NCI-H2081 (cell line): Measurements from ENCODE around the gene FIG4.

Experiments
- DNase-seq, 2 experiments: peaks; one replicate each; lab custom pipeline; 2025; lab: John Stamatoyannopoulos, UW

Gene FIG4

DNA sequence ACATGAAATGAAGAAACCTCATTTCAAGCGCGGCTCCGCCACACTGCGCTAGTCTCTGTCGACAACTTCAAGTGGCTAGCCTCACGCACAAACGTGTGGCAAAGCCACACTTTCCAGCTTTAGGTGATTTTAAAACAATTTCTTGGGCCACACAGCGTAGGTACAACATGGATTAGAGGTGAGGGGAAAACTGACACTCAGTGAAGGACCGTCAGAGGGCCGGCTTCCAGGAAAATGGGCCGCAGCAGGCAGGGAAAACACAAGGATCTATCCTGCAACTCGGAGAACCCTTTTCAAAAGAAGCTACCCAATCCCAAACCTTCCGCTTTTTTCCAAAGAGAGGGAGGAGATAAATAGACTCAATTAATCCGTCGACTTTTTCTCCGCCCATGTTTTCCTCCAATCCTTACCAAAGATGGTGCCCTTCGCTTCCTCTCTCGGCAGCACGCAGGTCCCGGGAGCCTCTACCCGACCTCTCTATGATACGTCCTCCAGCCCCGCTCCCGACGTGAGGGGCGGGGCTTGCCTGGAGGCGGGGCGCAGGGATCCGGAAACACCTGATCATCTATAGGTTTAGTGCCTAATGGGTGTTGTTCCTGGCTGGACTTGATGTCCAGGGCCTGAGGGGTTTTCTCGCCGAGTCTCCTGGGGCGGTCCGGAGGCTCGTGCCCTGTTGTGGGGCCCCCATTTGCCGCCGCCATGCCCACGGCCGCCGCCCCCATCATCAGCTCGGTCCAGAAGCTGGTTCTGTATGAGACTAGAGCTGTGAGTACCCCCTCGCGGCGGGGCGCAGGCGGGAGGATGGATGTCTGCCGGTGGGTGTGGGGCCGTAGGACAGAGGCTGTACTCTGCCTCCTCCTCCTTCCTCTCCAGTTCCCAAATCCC, at the start of gene FIG4, which contains the start of gene AK9:
Gene FIG4, plus strand, starts transcription at position 560 of the 885 bp plus-strand sequence. Its CDS starts 140 bp downstream, at position 700.
Gene AK9, minus strand, starts transcription at position 466 of the 885 bp plus-strand sequence. CDS start 15,457 bp downstream, outside the sequence.
- DNase-seq = peak; percentile 78 to 85

DNA sequence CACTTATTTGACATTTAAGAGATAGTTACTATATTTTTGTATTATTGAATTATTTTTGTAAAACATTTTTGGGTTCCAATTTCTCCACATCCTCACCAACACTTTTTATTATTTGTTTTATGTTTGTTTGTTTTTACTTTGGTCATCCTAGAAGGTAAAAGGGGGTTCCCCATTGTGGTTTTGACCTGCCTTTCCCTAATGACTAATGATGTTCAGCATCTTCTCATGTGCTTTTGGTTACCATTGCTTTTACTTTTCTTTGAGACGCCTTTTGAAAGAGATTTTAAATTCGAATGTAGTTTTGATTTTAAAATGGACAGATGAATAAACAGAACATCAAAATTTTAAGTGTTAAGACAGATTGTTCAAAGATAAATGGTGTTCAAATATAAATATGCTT, 47.0 kb upstream of the FIG4 start:
- DNase-seq = no peak

DNA sequence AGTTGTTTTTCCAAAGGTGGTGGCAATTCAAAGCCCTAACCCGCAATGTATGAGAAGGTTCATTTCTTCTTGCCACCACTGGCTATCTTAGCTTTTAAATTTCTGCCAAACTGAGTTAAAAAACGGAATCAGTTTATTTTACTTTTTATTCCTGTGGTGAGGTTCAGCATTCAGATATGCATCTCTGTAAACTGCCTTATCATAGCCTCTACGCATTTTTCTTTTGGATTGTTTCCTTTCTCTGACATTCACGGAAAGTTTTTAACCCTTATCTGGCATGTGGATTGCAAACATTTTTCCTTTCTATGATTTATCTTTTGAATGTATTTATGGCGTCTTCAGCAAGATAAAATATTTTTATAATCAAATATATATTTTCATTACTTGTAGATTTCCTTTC, 37.8 kb upstream of the FIG4 start:
- no peak for DNase-seq

DNA sequence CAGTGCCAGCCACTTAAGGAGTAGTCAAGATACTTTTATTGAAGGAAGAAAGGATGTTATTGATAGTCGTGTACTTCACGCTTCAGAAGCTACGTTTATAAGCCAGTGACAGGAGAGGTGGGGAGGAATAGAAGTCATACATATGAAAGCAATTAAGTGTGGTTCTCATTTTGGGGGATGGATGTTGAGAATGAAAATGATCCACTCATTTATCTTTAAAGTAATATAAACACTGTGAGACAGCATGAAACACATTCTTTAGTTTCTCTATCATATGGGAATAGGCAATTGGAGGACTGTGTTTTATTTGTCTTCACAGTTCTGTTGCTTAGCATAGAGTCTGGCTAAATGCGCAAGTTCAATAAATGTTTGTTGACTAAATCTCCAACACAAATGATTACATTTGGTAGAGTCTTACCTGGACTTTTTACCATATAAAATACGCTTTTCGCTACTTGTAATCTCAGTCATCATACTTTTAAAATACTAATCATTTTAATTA, 35.3 kb upstream of the FIG4 start:
- no peak for DNase-seq

DNA sequence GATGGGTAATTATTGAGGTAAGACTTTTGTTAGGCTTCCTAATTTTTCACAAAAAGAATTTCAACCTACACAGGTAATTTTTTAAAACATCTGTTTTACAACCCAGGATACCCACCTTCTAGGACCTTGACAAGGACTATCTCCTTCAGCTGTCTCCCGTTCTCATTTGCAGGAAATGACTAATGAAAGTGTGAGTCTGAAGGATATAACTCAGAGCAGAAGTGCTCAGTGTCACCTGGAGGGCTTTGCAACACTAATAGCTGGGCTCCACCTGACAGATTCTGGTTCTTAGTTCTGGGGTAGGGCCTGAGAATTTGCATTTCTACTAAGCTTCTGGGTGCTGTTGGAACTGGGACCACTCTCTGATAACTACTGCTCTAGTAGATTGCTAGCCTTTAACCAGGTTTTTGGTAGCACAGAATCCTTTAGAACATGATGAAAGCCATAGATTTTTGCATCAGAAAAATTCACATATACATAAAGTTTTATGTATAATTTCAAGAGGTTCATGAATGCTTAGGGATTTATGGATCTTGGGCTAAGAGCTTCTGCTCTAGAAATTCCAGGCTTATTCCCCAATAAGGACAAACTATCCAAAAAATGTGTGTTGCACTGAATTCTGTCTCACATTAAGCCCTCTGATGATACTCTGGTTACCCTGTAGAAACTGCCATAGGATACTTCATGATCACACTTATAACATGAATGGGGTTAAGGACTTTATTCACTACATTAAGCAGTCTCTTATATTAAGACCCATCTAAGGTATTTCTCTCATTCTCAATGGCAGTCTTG, 30.4 kb upstream of the FIG4 start:
- no peak for DNase-seq

DNA sequence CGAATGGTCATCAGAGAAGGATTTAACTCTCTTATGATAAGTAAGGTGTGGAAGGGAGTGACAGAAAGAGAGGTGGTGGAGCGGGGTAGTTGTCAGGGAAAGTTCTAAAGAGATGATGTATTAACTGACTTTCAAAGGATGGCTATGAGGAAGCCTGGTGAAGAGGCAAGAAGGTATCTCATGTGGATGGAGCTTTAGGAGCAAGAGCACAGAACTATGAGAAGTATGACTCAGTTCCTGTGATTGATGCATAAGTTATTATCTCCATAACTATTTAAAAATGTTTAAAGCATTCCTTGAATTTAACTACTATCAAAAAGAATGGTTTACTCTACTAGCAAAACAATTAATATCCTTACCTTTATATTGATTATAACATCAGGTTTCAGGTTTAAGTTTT, 28.9 kb upstream of the FIG4 start:
- no peak for DNase-seq

DNA sequence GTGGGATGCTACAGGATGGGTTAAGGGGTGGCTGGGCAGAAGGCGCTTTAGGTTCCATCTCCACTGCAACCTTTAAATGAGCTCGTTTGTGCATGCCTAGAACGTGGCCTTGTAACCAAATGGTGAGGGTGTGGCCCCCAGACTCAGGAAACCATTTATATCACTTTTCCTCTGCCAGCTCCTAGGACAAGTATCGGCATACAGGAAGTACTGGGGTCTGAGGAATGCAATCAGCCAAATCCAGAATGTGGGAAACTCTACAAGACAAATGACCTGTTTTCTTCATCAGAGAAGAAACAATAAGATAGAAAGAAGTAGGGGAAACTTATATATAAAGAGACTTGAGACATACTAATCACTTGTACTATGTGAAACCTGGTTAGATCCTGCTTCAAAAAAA, 21.3 kb upstream of the FIG4 start:
- no peak for DNase-seq

DNA sequence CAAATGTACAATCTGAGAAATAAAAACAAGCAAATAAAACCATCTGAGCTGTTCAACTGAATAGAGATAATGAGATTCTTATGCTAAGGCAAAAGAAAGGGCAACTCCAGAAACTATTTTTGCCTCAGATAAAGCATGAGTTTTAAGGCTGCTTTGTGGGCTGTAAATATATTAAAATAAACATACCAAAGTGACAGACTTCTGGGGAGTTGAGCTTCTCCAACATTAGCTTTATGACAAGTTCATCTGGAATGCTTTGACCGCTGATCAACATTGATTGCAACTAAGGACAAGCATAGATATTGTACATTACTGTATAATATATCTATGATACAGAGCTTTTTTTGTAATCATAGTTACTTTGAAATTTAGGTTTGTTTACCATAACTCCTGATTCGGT, 19.4 kb upstream of the FIG4 start:
- no peak for DNase-seq

DNA sequence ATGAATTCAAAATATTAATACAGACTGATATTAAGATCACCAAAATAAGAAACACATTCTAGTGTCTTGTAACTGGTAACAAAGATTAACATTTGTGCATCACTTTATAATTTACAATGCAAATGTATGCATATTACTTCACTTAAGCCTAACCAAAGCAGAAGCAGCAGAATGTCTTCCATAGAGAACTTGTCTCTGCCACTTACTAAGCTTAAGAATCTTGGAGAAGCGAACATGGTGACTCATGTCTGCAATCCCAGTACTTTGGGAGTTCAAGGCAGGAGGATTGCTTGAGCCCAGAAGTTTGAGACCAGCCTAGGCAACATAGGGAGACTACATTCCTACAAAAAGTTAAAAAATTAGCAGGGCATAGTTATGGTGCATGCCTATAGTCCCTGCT, 18.9 kb upstream of the FIG4 start:
- no peak for DNase-seq

DNA sequence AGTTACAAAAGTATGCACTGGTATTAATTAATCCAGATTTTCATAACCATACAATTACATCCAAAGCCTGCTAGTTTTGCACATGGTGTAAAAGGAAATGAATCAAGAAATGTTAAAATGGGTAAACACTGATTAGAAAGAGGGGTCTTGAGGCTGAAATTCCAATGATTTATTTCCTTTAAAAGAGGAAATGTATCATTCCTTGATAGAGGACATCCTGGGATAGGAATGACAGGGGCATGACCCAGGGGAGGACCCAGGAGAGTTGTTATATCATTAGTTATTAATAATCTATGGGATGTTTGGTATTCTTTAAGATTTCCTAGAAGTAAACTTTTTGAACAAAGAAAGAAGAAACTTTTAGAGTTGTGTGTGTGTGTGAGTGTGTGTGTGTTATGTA, 18.3 kb upstream of the FIG4 start:
- DNase-seq = no peak

DNA sequence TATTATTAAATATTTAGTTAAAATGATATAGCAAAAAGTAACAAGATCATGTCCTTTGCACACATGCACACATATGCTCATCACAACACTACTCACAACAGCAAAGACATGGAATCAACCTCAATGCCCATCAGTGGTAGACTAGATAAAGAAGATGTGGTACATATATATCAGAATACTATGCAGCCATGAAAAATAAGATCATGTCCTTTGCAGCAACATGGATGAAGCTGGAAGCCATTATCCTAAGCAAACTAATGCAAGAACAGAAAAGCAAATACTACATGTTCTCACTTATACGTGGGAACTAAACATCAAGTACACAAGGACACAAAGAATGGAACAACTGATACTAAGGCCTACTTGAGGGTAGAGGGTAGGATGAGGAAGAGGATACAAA, 14.4 kb upstream of the FIG4 start:
- DNase-seq = no peak

DNA sequence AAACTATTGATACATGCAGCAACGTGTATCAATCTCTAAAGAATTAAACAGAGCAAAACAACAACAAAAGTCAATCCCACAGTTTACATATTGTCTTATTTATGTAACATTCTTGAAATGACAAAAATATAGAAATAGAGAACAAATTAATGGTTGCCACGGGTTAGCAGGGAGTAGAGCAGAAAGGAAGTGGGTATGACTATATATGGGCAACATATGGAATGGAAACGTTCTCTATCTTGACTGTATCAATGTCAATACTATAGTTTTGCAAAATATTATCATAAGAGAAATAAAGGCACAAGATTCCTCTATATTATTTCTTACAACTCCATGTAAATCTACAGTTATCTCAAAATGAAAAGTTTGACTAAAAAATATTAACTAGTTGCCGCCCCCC, 12.9 kb upstream of the FIG4 start:
- no peak for DNase-seq

DNA sequence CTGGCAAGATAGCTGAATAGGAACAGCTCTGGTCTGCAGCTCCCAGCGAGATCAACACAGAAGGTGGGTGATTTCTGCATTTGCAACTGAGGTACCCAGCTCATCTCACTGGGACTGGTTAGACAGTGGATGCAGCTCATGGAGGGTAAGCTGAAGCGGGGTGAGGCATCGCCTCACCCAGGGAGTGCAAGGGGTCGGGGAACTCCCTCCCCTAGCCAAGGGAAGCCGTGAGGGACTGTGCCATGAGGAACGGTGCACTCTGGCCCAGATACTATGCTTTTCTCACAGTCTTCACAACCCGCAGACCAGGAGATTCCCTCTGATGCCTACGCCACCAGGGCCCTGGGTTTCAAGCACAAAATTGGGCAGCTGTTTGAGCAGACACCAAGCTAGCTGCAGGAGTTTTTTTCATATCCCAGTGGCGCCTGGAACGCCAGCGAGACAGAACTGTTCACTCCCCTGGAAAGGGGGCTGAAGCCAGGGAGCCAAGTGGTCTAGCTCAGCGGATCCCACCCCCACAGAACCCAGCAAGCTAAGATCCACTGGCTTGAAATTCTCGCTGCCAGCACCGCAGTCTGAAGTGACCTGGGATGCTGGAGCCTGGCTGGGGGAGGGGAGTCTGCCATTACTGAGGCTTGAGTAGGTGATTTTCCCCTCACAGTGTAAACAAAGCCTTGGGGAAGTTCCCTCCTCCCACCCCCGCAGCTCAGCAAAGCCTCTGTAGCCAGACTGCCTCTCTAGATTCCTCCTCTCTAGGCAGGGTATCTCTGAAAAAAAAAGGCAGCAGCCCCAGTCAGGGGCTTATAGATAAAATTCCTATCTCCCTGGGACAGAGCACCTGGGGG, 12.2 kb upstream of the FIG4 start:
- DNase-seq = peak; percentile 33 to 52

DNA sequence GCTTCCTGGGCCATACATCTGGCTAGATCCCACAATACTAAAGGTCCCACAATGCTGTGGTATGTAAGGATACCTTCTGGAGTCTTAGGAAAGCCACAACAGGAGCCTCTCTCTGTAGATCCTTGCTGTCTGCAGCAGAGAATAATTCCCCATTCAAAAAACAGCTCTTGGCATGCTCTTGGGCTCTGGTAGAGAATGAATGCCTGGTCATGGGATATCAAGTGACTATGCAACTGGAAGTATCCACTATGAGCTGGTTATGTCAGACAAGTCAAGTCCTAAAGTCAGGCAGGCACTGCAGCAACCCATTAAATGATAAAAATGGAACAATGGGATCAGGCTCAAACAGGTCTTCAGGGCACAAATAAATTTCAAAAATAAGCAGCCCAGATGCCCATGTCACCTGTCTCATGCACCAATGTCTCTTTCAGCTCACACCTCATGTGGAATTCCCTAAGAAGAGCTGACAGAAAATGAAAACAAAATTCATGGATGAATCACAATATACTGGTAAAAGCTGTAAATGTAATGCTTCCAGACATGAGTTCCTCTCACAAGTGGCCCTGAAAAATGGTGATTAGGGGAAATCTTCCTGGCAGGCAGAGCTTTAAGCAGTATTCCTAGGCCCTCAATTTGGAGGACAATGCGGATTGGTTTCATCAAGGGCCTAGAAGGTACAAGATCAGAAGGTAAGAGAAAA, 4.4 kb upstream of the FIG4 start:
- DNase-seq = no peak

DNA sequence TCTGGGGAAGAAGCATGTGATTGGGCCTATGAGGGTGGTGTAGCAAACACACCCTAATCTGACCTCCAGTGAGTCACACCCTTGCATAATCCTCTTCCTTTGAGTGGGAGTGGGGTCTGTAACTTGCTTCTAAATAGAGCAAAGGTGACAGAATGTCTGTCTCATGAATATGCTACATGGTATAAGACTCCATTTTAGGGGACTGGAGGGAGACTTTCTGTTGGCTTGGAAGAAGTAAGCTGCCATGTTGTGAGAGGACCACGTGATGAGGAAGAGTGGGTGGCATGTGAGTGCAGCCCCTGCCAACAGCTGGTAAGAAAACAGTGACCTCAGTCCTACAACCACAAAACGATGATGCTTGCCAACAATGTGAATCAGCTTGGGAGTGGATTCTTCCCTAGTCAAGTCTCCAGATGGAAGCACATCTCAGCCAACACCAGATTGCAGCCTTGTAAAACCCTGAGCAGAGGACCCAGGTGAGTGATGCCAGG, 3.8 kb upstream of the FIG4 start:
- DNase-seq = no peak

DNA sequence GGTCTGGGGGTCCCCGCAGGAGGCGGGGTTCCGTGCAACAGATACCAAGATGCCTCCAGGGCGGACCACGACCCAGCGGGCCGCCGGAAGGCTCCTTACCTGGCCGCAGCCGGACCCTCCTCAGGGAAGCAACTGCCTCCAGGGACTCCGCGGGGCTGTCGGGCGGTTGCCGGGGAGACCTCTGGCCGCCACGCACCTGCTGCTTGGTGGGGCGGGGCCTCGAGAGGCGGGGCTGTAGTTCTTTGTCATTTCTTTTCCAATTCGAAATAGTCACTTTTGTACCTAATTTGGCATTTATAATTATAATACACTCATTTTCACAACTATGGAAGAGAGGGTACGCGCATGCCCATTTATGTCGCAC, 741 bp upstream of the FIG4 start:
- DNase-seq = peak; percentile 39 to 42

DNA sequence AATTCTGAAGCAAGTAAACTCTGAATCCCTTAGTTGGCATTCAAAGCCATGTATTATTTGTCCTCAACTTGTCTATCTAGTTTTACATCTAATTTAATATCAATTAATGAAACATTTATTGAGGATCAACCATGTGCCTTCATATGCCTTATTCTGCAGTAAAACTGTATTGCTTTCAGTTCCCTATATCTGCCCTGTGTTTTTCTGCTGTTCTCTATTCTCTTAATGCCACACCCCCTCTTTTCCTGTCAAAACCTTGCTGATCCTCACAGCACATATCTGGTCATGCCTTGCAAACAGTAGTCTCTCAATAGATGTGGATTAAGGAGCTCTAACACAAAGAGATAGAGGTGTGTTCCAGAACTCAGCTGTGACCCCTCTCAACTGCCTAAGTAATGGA, 2.0 kb downstream of the FIG4 start:
- DNase-seq = no peak

DNA sequence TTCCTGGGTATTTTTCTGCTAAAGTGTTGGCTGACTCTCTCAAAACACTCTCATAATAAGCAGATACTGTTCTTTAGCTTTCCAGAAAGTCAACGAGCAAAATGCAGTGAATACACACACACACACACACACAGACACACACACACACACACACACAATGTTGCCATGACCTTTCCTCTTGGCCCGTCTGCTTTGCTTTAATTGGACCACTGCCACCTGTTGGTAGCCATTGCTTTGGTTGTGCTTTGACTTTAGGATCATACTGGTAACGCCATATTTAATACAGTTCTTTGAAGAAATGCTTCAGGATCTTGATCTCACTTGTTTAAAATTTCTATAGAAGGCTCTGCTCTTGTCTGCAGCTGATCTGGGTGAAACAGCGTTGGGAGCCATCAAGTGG, 4.4 kb downstream of the FIG4 start:
- DNase-seq = peak in 1 of 2 experiments; percentile 0

DNA sequence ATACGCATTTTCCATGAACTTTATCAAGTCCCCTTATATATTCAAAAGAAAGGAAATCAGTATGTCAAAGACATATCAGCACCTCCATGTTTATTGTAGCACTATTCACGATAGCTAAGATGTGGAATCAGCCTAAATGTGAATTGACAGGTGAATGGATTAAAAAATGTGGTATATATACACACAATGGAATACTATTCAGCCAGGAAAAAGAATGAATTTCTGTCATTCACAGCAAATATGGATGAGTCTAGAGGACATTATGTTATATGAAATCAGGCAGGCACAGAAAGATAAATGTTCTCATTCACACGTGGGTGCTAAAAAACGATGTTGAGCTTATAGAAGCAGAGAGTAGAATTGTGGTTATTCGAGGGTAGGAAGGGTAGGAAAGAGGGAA, 5.3 kb downstream of the FIG4 start:
- DNase-seq = no peak

DNA sequence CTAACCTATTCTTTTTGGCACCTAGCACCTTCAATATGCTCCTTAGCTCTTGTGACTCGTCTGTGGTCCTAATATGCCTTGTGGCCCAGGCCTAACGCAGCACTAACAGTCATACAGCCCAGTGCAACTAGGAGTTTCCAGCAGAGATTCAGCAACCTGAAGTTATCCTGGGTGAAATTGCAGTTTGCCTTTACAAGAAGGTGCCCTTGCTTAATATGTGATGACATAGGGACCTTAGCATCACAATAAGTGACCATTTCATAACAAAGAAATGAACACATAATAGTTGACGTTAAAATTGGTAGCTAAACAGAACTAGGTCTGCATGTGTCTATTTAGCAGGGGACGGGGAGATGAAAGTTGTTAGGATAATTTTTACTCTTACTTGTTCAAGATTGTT, 10.1 kb downstream of the FIG4 start:
- no peak for DNase-seq

DNA sequence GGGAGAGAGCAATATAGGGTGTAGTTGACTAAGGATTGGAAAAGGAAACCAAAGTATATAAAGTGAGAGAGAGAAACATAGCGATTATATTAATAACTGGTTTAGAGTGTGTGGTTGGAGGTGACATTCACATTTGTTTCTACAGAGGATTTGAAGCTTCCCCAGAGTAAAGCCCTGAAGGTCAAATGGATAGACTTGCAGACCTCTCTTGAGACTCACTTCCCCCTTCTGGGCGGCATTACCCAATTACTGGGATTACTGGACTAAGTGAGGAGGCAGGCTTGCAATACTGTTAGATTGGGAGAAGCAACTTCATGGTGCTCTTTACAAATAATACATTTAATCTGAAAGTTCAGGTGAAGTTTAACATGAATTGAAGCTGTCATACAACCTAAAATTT, 10.7 kb downstream of the FIG4 start:
- DNase-seq = no peak
